Fibroblast of skin of back (primary cell): ENCODE measurements around the gene HOXB5.

Source experiments
- DNase-seq: peaks from one replicate; pipeline ENCODE4 v3.0.0-alpha.2; 2013

Gene HOXB5

DNA sequence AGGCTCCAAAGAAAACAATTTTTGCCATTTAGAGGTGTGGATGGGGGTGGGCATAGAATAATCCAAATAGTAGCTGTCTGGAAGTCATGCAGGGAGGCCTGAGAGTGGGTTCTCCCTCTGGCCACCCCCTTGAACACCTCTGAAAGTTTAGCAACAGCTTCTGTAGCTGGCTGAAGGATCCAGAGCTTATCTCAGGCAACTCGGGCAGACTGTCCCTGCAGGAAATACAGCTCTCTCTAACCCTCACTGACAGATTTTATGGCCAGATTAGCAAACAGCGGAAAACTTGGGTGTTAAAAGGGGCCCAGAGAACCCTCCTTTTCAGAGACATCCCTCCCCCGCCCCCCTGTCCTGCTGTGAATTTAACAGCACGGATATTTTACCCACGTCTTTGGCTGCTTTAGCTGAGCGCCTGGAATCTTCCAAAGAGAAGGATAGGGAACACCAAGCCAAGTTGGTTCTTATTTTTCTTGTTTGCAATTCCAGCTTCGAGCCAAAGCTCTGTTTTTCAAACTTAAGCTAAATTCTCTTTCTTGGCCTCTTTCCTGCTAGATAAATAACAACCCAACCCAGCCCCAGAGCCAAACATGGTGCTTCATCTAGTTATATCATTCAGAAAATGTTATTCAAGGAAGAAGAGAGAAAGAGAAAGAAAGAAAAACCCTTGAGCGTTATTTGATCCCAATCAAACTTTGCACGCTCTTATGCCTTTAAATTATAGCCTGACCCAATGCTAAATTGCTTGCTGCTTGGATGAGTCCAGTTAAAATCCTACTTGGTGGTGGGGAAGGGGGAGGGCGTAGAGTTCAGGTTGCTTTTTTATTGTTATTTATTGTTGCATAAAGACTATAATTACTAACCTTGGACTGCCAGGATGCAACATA lies 46.4 kb downstream of the HOXB5 start:
- peak; percentile 33 for DNase-seq

DNA sequence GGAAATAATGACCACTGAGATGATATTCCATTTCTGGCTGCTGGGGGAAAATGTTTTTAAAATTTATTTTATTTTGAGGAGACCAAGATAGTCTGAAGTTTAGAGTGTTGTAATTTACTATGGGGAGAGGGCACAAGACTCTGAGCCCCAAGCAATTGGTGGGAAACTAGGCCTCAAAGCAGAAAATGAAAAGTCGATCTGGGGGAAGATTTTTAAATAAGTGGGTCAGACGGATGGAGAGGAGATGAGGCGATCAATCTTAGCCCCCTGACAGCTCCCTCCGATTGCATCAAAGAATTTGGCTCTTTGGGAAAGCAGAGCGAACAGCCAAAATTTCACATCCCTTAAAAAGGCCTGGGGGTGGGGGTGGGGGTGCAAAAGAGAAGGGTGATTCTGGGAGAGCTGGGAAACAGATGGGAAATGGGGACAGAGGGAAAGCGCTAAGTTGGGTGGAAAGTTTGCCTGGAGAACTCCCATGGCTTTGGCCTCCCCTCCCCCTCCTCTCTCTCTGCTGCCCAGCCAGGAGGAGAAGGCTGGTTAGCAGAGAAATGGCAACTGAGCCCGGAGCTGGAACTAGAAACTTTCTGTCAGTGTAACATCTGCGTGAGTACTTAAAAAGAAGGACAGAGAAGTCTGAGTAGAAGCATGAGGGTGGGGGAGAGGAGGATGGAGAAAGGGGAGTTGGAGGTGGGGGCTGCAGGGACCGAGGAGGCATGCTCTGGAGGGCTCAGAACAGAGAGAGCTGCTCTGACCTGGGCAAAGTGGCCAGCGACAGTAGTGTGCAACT lies 47.2 kb downstream of the HOXB5 start:
- DNase-seq = peak; percentile 47

DNA sequence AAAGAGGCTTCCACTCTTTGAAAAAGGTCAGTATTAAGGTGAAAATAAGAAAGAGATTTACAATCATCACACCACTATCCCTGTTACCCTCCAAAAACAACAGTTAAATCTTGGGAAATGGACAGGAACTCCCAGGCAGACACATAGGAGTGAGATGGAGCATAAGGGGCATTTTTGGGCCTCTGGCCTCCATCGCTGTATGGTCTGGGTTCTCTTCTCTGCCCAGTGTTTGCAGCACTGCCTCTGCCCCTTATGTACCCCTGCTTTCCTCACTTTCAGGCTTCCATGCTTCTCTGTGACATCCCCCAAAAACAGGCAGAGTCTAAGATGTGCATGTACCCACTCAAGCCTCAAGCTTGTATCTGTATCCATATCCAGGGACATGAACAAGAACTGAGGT lies 48.0 kb downstream of the HOXB5 start:
- DNase-seq = no peak

DNA sequence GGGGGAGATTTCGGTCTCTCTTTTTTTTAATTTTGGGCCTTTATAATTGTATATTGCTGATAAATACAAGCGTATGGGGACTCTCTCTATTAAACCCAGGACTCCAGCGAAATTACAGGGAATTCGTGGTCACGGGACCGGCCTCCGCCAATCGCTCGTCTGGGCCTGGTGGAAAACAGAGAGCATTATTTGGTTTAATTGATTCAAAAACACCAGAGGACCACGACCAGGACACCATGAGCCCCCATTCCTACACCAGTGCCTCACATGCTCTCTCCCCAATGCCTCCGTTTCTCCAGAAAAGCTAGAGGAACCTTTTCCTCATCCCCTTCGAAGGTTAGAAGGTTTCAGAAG lies 48.6 kb downstream of the HOXB5 start, which contains the start of gene HOXB2:
Gene HOXB2, minus strand, starts transcription at position 88 of the 354 bp plus-strand sequence. CDS start 198 bp downstream, outside the sequence.
- DNase-seq = peak; percentile 75

DNA sequence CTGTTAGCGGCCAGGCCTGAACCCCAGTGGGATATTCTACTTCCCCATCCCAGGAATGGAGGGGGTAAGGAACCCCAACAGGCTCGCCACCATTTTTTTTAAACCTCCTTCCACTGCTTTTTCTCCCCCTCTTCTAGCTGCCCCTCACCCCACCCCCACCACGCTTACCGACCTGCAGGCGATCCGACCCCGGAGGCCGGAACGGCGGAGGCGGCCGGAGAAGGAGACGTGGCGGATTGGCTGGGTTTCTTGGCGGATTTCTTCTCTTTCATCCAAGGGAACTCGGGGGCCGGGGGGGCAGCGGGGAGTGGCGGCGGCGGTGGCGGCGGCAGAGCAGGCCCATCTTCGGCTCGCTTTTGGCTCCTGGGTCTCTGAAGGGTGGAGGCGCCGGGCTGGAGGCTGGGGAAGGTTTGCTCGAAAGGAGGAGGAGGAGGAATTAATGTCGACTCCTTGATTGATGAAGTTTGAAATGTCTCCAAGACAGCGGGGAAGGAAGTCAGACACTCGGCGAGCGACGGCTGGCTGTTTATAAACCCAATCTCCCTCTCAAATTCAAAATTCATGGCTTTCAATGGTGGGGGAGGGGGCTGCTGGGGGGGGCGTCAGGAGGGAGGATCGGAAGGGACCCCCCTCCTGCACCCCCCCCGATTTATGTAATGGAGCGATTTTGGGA lies 49.1 kb downstream of the HOXB5 start:
- peak; percentile 81 for DNase-seq

DNA sequence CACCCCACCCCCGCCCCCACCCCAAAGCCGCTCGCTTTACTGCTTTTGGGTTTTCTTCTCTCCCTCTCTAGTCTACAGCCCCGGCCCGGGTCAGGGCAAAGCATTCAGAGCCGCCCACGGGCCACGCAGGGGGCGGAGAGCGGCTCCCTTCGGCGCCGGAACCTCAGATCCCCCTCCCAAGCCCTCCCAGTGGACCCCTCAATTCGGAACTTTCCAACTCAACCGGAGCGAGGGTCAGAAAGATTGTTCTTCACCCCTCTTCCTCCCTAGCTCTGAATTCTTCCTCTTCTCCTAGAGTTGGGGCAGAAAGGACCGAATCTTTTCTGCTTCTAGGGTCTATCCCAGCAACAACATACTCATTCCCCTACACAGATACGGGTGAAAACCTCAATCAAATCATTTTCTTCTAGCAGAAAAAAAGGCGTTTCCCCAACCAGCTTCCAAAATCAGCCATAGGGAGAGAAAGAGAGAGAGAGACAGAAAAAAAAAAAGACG lies 49.7 kb downstream of the HOXB5 start:
- peak; percentile 48 for DNase-seq

DNA sequence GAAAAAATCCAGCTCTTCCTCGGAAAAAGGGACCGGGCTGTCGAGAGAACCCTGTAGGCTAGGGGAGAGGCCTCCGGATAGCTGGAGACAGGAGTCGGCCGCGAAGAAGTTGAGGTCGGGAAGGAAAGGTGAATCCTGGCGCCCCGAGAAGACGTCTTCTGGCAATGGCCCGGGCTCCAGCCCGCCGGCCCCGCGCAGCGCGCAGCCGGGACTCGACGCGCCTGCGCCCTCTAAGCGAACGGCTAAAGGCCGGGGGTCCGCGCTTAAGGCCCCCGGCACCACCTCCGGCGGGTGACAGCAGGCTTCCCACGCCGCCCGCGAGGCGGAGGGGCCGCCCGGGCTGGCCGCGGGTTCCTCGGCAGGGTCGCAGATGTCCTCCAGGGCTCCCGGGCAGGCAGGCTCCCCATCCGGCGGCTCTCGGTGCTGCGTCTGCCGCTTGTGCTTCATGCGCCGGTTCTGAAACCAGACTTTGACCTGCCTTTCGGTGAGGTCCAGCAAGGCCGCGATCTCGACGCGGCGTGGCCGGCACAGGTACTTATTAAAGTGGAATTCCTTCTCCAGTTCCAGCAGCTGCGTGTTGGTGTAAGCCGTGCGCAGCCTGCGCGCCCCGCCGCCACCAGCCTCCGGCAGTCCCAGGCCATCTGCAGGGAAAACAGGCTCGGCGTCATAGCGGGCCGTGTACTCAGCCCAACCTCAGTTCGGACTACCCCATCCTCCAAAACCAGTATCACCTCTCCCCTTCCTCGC lies 50.3 kb downstream of the HOXB5 start:
- peak; percentile 67 for DNase-seq

DNA sequence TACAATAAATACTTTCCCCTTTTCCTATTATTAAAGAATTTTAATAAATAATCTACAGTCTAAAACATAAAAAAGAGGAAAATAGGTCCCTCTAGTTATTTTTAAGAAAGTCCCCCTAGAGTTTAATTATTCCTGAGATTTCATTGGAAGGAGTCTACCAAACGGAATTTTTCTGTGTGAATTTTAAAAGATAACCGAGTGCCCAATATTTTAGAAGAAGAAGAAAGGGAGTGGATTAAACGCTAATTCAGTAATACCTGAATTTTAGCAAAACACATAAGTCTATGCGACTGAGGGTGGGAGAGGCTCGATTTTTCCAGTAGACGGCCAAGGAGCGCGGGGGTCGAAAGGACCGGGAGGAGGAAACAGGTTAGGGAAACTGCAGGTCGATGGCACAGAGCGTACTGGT lies 50.9 kb downstream of the HOXB5 start:
- DNase-seq = no peak

DNA sequence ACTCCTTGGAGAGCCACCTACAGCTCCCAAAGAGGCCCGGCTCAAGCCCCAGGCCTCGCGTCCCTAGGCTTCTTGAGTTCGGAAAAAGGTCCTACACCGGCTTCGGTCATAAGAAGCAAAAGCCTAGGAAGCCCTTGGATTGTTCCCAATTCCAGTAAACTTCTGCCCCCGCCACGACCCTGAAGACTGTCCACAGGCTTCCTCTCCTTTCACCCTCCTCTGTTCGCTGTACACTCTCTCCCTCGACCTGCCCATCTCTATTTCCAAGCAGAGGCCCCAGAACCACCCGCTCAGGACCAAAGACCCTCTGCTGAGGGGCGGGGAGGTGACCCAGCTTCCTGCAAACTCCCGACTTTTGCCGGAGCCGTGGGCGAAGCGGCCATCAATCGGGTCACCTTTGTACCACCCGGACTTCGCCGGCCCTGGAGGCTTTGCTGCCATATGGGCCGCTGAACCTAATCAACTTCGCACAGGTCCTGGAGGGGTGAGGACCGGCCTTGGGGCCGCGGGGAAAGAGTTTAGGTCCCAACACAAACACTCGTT lies 51.4 kb downstream of the HOXB5 start:
- peak; percentile 46 for DNase-seq

DNA sequence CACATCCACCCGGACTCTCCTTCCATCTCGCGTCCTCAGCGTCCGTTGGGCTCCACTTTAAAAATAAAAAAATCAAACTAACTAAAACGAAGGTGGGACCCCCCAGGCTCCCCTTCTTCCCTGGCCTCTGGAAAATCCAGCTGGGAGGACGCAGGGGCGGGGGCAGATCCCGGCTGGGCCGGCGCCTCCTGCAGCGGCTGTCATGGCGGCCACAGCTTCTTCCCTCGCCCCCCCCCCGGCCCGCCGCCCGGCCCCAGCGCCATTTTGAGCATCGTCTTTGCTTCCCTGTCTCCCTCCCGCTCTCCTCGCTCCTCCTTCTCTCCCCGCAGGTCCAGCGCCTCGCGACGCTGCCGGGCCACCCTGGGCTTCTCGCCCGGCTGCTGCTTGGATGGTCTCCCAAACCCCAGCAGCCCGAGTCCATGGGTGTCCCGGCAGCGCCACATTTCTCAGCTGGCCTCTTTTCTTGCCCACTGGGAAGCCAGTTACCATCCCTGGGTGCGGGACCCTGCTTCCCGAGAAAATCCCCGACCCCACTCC lies 51.9 kb downstream of the HOXB5 start:
- peak; percentile 77 for DNase-seq
